Measurements from ENCODE around the gene PITPNB.

DNA sequence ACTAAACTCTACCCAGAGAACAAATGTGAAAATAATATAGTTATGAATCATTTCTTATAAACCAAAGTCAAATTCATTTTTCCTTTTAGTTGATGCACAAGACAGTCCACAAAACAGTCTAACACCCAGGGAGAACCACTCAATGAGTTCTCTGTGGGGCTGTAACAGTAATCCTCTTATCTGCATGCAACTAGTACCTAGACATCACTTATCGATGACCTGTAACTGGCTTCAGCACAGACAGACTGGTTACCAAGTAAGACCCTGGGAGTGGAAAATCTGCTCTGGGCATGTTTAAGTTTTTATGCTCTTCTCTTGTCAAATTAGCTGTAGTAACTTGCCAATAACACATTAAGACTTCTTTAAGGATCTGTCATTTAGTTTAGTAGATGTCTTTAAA lies 46.6 kb downstream of the PITPNB start:
- TF ChIP-seq GATA2 (IDR thresholded peaks at IDR 0.05; ENCODE audit: low read depth, low read length) = no peak
- TF ChIP-seq GATA3 (IDR thresholded peaks at IDR 0.05; ENCODE audit: low read depth, low read length) = no peak
